HTERT RPE-1 (cell line): ENCODE measurements around the gene CD6.

Experiments
- in situ Hi-C: fragments of 300-500 bp; cut with MboI; formaldehyde crosslinking; loops from 4 replicates; pipeline ENCODE4 v1.14.3; 2020; ENCODE audit warnings: low sequenced_read_pairs

CD6 gene

DNA sequence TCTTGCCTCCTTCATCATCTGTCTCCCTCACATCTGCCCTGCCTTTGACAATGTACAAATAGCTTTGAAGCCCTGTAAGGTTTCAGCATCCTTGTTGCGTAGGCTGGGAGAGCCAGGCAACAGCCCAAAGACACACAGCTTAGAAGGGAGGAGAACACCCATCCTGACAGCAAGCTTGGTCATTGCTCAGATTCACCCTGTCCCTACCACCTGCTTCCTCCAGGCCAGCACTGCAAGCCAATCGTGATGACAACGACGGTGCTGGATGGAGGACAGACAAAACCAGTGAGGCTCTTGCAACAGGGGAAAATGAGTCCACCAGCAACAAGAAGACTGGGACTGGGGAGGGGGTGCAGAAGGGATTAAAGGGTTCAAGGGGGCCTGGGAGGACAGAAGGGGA lies 97.9 kb downstream of the CD6 start:
- in situ Hi-C loops: no loop called here
